ENCODE results near the gene VASN. TPM values are rescaled to one million over a fixed set of nuclear protein-coding genes. Genes with fewer than 3 reads are reported as not detected.
A peak's percentile ranks its signal among the peaks of the same experiment; 100 is the strongest.

VASN gene
- total RNA-seq, 1 donor from 2014 or later: 13.0 TPM

- Histone ChIP-seq H3K4me3 (ENCODE audit: low read length in 3 of 3) (no peak overlapping the region), H3K9me3 (ENCODE audit: control insufficient read depth in 3 of 3, low read length in 3 of 3) (no peaks in the 10 kb centered on the region), H3K27me3 (ENCODE audit: control insufficient read depth in 3 of 3, insufficient read depth in 3 of 3, low read length in 3 of 3) (no peaks in the 10 kb centered on the region), H3K9ac (ENCODE audit: low read depth in 1 of 3, low read length in 3 of 3) (no peak overlapping the region), H3K4me1 (ENCODE audit: control insufficient read depth in 3 of 3, insufficient read depth in 3 of 3, low read length in 3 of 3) (peaks cover 6 to 15% (median 10%) of the 10 kb centered on the region in 3 donors), H3K36me3 (ENCODE audit: control insufficient read depth in 3 of 3, insufficient read depth in 3 of 3, low read length in 3 of 3) (no peaks in the 10 kb centered on the region), H3K27ac (ENCODE audit: low read depth, low read length) (no peak overlapping the region)
These were observed 49.0 kb downstream of the VASN start for GRCh38 chr16:4420505-4421105.

DNA sequence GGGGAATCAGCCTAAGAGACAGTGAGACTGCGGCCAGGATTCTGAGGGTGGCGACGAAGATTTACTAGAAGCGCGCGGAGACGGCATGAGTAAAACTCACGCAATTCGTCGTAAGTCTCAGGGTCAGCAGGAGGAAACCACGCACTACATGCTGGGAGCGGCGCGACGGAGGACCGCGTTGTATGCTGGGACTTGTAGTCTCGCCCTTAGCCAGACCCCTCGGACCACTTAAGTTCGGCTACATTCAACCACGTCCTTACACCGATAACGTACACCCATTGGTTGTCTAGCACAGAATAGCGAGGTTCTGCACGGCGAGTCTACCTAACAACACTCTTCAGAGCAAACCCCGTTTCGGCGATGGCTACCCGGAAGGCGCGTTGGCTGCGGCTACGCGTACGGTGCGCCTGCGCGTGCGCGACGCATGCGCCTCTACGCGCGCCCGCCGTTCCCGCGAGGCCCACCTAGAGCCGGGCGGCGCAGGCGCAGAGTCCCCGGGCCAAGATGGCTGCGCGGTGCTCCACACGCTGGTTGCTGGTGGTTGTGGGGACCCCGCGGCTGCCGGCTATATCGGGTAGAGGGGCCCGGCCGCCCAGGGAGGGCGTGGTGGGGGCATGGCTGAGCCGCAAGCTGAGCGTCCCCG lies 53.9 kb downstream of the VASN start, which contains the start of gene DNAJA3:
Gene DNAJA3 (plus strand): TSS at position 491 of the 643 bp plus-strand sequence. CDS start 14 bp downstream, at position 505.
- Histone ChIP-seq H3K36me3 (ENCODE audit: control insufficient read depth in 3 of 3, insufficient read depth in 3 of 3, low read length in 3 of 3) (peaks cover 0 to 2% (median 0%) of the 10 kb centered on the region in 3 donors), H3K27ac (ENCODE audit: low read depth, low read length) (peak within 1 kb of the TSS; percentile 87), H3K9ac (ENCODE audit: low read depth in 1 of 3, low read length in 3 of 3) (peak within 1 kb of the TSS; percentile 91 to 99 (median 97)), H3K4me1 (ENCODE audit: control insufficient read depth in 3 of 3, insufficient read depth in 3 of 3, low read length in 3 of 3) (peaks cover 13 to 26% (median 14%) of the 10 kb centered on the region in 3 donors), H3K4me3 (ENCODE audit: low read length in 3 of 3) (peak within 1 kb of the TSS; percentile 99 to 100 (median 100)), H3K27me3 (ENCODE audit: control insufficient read depth in 3 of 3, insufficient read depth in 3 of 3, low read length in 3 of 3) (no peaks in the 10 kb centered on the region), H3K9me3 (ENCODE audit: control insufficient read depth in 3 of 3, low read length in 3 of 3) (no peaks in the 10 kb centered on the region)

DNA sequence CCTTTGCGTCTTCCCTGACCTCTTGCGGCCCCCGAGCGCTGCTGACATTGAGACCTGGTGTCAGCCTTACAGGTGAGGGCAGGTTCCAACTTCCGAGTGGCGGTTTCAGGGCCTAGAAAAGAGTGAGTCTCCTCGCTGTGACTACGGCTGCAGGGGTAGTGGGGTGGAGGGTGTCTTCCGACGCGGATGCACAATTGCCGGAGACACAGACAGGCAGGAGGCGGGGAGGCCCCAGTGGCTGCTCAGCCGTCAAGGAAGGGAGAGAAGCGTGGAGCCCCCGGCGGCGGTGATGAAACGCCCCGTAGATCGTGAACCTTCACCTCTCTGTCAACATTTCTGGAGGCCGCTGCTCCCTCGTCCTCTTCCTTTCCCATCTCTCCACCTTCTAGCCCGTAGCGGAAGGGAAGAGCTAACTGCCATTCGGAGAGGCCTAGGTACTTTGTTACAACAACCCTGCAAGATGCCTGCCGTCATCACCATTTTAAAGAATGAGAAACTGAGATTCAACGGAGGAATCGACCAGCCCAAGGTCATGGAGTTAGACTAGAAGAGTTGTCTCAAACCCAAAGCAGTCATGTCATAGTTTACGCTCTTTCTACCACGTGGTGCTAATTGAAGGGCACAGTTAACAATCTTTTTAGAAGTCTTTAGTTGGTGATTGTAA lies 54.5 kb downstream of the VASN start:
- H3K27me3 ChIP-seq (ENCODE audit: control insufficient read depth in 3 of 3, insufficient read depth in 3 of 3, low read length in 3 of 3): no peaks in the 10 kb centered on the region
- peak overlapping the region; percentile 87 for H3K27ac ChIP-seq (ENCODE audit: low read depth, low read length)
- no peaks in the 10 kb centered on the region for H3K9me3 ChIP-seq (ENCODE audit: control insufficient read depth in 3 of 3, low read length in 3 of 3)

GRCh38 chr16:4426722-4427372 lies 55.2 kb downstream of the VASN start:
- peaks cover 13 to 26% (median 14%) of the 10 kb centered on the region in 3 donors for H3K4me1 ChIP-seq (ENCODE audit: control insufficient read depth in 3 of 3, insufficient read depth in 3 of 3, low read length in 3 of 3)
- peaks cover 2 to 8% (median 7%) of the 10 kb centered on the region in 3 donors for H3K36me3 ChIP-seq (ENCODE audit: control insufficient read depth in 3 of 3, insufficient read depth in 3 of 3, low read length in 3 of 3)
- H3K9ac ChIP-seq (ENCODE audit: low read depth in 1 of 3, low read length in 3 of 3): peak overlapping the region; percentile 91 to 97 (median 93)
- H3K27ac ChIP-seq (ENCODE audit: low read depth, low read length): peak overlapping the region; percentile 87
- no peaks in the 10 kb centered on the region for H3K9me3 ChIP-seq (ENCODE audit: control insufficient read depth in 3 of 3, low read length in 3 of 3)
- H3K27me3 ChIP-seq (ENCODE audit: control insufficient read depth in 3 of 3, insufficient read depth in 3 of 3, low read length in 3 of 3): no peaks in the 10 kb centered on the region
- peak overlapping the region; percentile 99 to 100 (median 100) for H3K4me3 ChIP-seq (ENCODE audit: low read length in 3 of 3)

More for the DNA sequence above, 54.5 kb downstream of the VASN start:
- peak overlapping the region; percentile 99 to 100 (median 100) for H3K4me3 ChIP-seq (ENCODE audit: low read length in 3 of 3)
- peaks cover 2 to 4% (median 4%) of the 10 kb centered on the region in 3 donors for H3K36me3 ChIP-seq (ENCODE audit: control insufficient read depth in 3 of 3, insufficient read depth in 3 of 3, low read length in 3 of 3)
- peak overlapping the region; percentile 91 to 97 (median 93) for H3K9ac ChIP-seq (ENCODE audit: low read depth in 1 of 3, low read length in 3 of 3)
- H3K4me1 ChIP-seq (ENCODE audit: control insufficient read depth in 3 of 3, insufficient read depth in 3 of 3, low read length in 3 of 3): peaks cover 13 to 26% (median 14%) of the 10 kb centered on the region in 3 donors

- Histone ChIP-seq H3K9me3 (ENCODE audit: control insufficient read depth in 3 of 3, low read length in 3 of 3) (no peaks in the 10 kb centered on the region), H3K27ac (ENCODE audit: low read depth, low read length) (no peak overlapping the region), H3K9ac (ENCODE audit: low read depth in 1 of 3, low read length in 3 of 3) (no peak overlapping the region), H3K4me1 (ENCODE audit: control insufficient read depth in 3 of 3, insufficient read depth in 3 of 3, low read length in 3 of 3) (peaks cover 13 to 26% (median 14%) of the 10 kb centered on the region in 3 donors), H3K27me3 (ENCODE audit: control insufficient read depth in 3 of 3, insufficient read depth in 3 of 3, low read length in 3 of 3) (no peaks in the 10 kb centered on the region), H3K36me3 (ENCODE audit: control insufficient read depth in 3 of 3, insufficient read depth in 3 of 3, low read length in 3 of 3) (peaks cover 2 to 12% (median 8%) of the 10 kb centered on the region in 3 donors), H3K4me3 (ENCODE audit: low read length in 3 of 3) (no peak overlapping the region)
These were observed 56.9 kb downstream of the VASN start for GRCh38 chr16:4428500-4428899.

DNA sequence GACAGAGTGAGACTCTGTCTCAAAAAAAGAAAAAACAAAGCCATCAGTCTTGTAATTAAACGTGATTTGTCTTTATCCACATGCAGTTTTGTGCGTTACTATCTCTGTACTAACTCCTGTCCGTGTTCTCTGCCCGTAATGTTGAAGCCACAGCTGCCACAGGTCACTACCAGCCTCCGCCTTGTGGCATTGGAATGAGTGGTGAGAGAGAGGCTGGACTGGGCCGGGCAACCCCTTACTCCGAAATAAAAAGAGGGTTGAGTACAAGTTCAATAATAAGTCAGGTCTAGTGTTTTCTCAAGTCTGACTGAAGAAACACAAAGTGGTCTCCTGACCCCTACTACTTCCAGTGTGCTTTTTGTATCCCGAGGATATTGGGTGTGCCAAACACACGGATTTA lies 59.4 kb downstream of the VASN start:
- H3K4me3 ChIP-seq (ENCODE audit: low read length in 3 of 3): no peak overlapping the region
- H3K4me1 ChIP-seq (ENCODE audit: control insufficient read depth in 3 of 3, insufficient read depth in 3 of 3, low read length in 3 of 3): peaks cover 10 to 15% (median 10%) of the 10 kb centered on the region in 3 donors
- H3K27ac ChIP-seq (ENCODE audit: low read depth, low read length): no peak overlapping the region
- H3K9me3 ChIP-seq (ENCODE audit: control insufficient read depth in 3 of 3, low read length in 3 of 3): no peaks in the 10 kb centered on the region
- H3K27me3 ChIP-seq (ENCODE audit: control insufficient read depth in 3 of 3, insufficient read depth in 3 of 3, low read length in 3 of 3): no peaks in the 10 kb centered on the region
- peaks cover 2 to 25% (median 17%) of the 10 kb centered on the region in 3 donors for H3K36me3 ChIP-seq (ENCODE audit: control insufficient read depth in 3 of 3, insufficient read depth in 3 of 3, low read length in 3 of 3)
- H3K9ac ChIP-seq (ENCODE audit: low read depth in 1 of 3, low read length in 3 of 3): no peak overlapping the region

Small RNA genes lying within 50 kb of the gene (small RNA-seq; reads per million reads assigned to genes)
- not detected for gene AC012676.2

Other genes with a start within 250 kb of the VASN start
- gene SRL, start 129.8 kb upstream of the VASN start, total RNA-seq: 230 TPM
- gene TFAP4, start 98.8 kb upstream of the VASN start, total RNA-seq: 5.2 TPM
- 4.2 TPM for gene GLIS2, start 55.8 kb upstream of the VASN start, total RNA-seq
- 32.9 TPM for gene PAM16, start 20.5 kb upstream of the VASN start, total RNA-seq
- gene CORO7, start 44.7 kb downstream of the VASN start, total RNA-seq: 14.6 TPM
- gene DNAJA3, start 54.0 kb downstream of the VASN start, total RNA-seq: 35.5 TPM
- gene NMRAL1, start 102.8 kb downstream of the VASN start, total RNA-seq: 14.1 TPM
- gene HMOX2, start 104.5 kb downstream of the VASN start, total RNA-seq: 31.8 TPM
- gene CDIP1, start 166.9 kb downstream of the VASN start, total RNA-seq: 7.8 TPM
- 0.52 TPM for gene C16orf96, start 184.5 kb downstream of the VASN start, total RNA-seq
- gene UBALD1, start 243.0 kb downstream of the VASN start, total RNA-seq: 1.0 TPM

Data from skeletal muscle tissue (tissue), 5 donors.